Endothelial cell of umbilical vein (primary cell): ENCODE data around the gene ZBTB22. TPM values are rescaled to one million over a fixed set of nuclear protein-coding genes. Genes with fewer than 3 reads are reported as not detected.

Experiments
- BruUV-seq: library from RNA; stranded (reverse); fragments of 400-500 nt; replicated peaks from 2 replicates; lab custom pipeline; 2021; lab: Mats Ljungman, UMichigan
- CTCF ChIA-PET: fragments of 300-600, 350-600 bp; sonication (Branson Sonifier 250); formaldehyde crosslinking; loops from one replicate; lab custom pipeline; 2021; ENCODE audit warnings: antibody characterized with exemption, inconsistent platforms; lab: Charles Lee
- POLR2A ChIA-PET: fragments of 300-600, 350-600 bp; sonication (Branson Sonifier 250); formaldehyde crosslinking; loops from one replicate; lab custom pipeline; 2021; ENCODE audit warnings: antibody characterized with exemption, inconsistent platforms; lab: Charles Lee
- DNase-seq: peaks from one replicate; pipeline ENCODE4 v3.0.0-alpha.2; 2011; ENCODE audit warnings: low read depth, low spot score
- FAIRE-seq: peaks from 2 replicates; lab custom pipeline; 2011; peaks lifted over from hg19 to GRCh38; lab: Jason Lieb, UNC
- H2AFZ ChIP-seq: 2 replicates; pipeline ENCODE4 v1.6.0; 2012; ENCODE audit warnings: low read depth, low read length, control low read depth, inconsistent platforms
- H3K27ac ChIP-seq: 2 replicates; pipeline ENCODE4 v1.5.1; 2011; ENCODE audit warnings: low read depth, mild to moderate bottlenecking, control low read depth, low read length, moderate library complexity; ENCODE audit not compliant: insufficient read depth
- H3K27me3 ChIP-seq, 2 experiments: 2 replicates each; pipeline versions ENCODE4 v1.6.0 to v1.6.1; 2011; ENCODE audit warnings: low read length in 2 of 2, mixed read lengths in 1 of 2; ENCODE audit not compliant: control insufficient read depth in 2 of 2, insufficient read depth in 2 of 2
- H3K36me3 ChIP-seq, 2 experiments: 2 replicates in 1 of 2; 3 replicates in 1 of 2; pipeline ENCODE4 v1.5.1; 2011; ENCODE audit warnings: low read length in 2 of 2, mild to moderate bottlenecking in 1 of 2, moderate library complexity in 1 of 2; ENCODE audit not compliant: control insufficient read depth in 2 of 2, insufficient read depth in 2 of 2; ENCODE audit errors: extremely low read depth in 1 of 2
- H3K4me1 ChIP-seq: 3 replicates; pipeline ENCODE4 v1.5.1; 2011; ENCODE audit warnings: mild to moderate bottlenecking, low read length; ENCODE audit not compliant: control insufficient read depth, insufficient read depth; ENCODE audit errors: extremely low read depth
- H3K4me2 ChIP-seq: 2 replicates; pipeline ENCODE4 v1.6.1; 2011; ENCODE audit warnings: low read length, control low read depth, mixed read lengths; ENCODE audit not compliant: insufficient read depth
- H3K4me3 ChIP-seq, 3 experiments: fragments of 200-600 bp in 1 of 3; sonication (generic), shearing (Covaris generic) in 1 of 3; replicated peaks in 1 of 3; 2 replicates each; pipeline ENCODE4 v1.5.1; 2011 to 2016; ENCODE audit warnings: control low read depth in 3 of 3, low read length in 3 of 3, mild to moderate bottlenecking in 2 of 3, inconsistent platforms in 1 of 3, low read depth in 1 of 3, moderate library complexity in 1 of 3; ENCODE audit not compliant: insufficient read depth in 1 of 3
- H3K79me2 ChIP-seq: 2 replicates; pipeline ENCODE4 v1.6.0; 2012; ENCODE audit warnings: low read length, inconsistent platforms; ENCODE audit not compliant: control insufficient read depth, insufficient read depth
- H3K9ac ChIP-seq: replicated peaks from 2 replicates; pipeline ENCODE3; 2011; ENCODE audit warnings: low read length, control low read depth; ENCODE audit not compliant: insufficient read depth; ENCODE audit errors: extremely low read depth
- H3K9me1 ChIP-seq: replicated peaks from 3 replicates; pipeline ENCODE4 v1.6.0; 2011; ENCODE audit warnings: mild to moderate bottlenecking, low read length; ENCODE audit not compliant: control insufficient read depth, insufficient read depth; ENCODE audit errors: extremely low read depth
- H3K9me3 ChIP-seq: replicated peaks from 2 replicates; pipeline ENCODE4 v1.5.1; 2012; ENCODE audit warnings: low read length, inconsistent platforms; ENCODE audit not compliant: control insufficient read depth, insufficient read depth
- H4K20me1 ChIP-seq: replicated peaks from 2 replicates; pipeline ENCODE3; 2011; ENCODE audit warnings: mild to moderate bottlenecking, low read length; ENCODE audit not compliant: control insufficient read depth, insufficient read depth; ENCODE audit errors: extremely low read depth
- CTCF ChIP-seq, 2 donors: IDR thresholded peaks; 1 replicate in 1 of 2; 2 replicates in 1 of 2; pipeline ENCODE4 v1.5.1; 2011; ENCODE audit warnings: low read length in 2 of 2, mild to moderate bottlenecking in 2 of 2, moderate library complexity in 2 of 2, control low read depth in 1 of 2, inconsistent platforms in 1 of 2, low read depth in 1 of 2; ENCODE audit not compliant: insufficient read depth in 1 of 2; ENCODE audit errors: extremely low read depth in 1 of 2
- MAX ChIP-seq: IDR thresholded peaks from 2 replicates; pipeline ENCODE4 v1.6.1; 2011; ENCODE audit not compliant: insufficient read depth, insufficient read length
- POLR2A ChIP-seq: IDR thresholded peaks from 2 replicates; pipeline ENCODE4 v1.6.1; 2012; ENCODE audit warnings: low read depth, mild to moderate bottlenecking, control low read depth, low read length
- POLR2AphosphoS5 ChIP-seq: IDR thresholded peaks from 2 replicates; pipeline ENCODE4 v1.6.1; 2012; ENCODE audit warnings: low read depth, mild to moderate bottlenecking, control low read depth, low read length, moderate library complexity; ENCODE audit not compliant: insufficient read depth
- dilution Hi-C: fragments of 300-500 bp; cut with MboI; formaldehyde crosslinking; loops from one replicate; pipeline ENCODE4 v1.15.0; 2019; ENCODE audit warnings: low sequenced_read_pairs; ENCODE audit not compliant: extremely low pct_ligation_motif_present
- intact Hi-C: fragments of 100-400 bp; cut with micrococcal nuclease; formaldehyde crosslinking; loops from one replicate; pipeline ENCODE4 v1.10.0; 2022
- polyA plus RNA-seq, 4 experiments: library from polyadenylated mRNA; depleted of rRNA in 3 of 4; stranded (reverse) in 3 of 4; unstranded in 1 of 4; fragments of >200 nt; gene quantifications; 2 replicates each; pipeline versions ENCODE4 v1.2.1 to v1.2.3, GENCODE V29; 2011 to 2012; ENCODE audit warnings: missing spikeins in 1 of 4
- total RNA-seq: library from RNA; stranded (reverse); gene quantifications from 2 replicates; pipeline ENCODE4 v1.2.3, GENCODE V29; 2021

ZBTB22 gene
- total and polyA plus RNA-seq, 2 donors (not counting 3 experiments of a cell fraction or from before 2014, with no cell fraction given), result 12.6 to 15.4 TPM

GRCh38 chr6:33276864-33277662 lies 40.5 kb downstream of the ZBTB22 start, which contains the start of gene B3GALT4:
Gene B3GALT4 (plus strand): TSS chr6:33277123. CDS start chr6:33277420, 297 bp downstream.
- POLR2A ChIA-PET, result interaction anchor here (1.0 to 2.3 kb wide), 4 partner anchors 12 to 305 kb away, joined by 4 to 8 read pairs (median 4); partner anchors contain the start of genes PFDN6 and WDR46
- FAIRE-seq (peak; percentile 73), DNase-seq (peak; percentile 67)
- H3K79me2 ChIP-seq, result peaks cover 38% of the 10 kb centered on the region
- no peaks in the 10 kb centered on the region for H3K27me3 ChIP-seq
- H3K27ac ChIP-seq, result peak within 1 kb of the TSS; percentile 4
- no peaks in the 10 kb centered on the region for H3K9me3 ChIP-seq
- H3K4me2 ChIP-seq, result peak within 1 kb of the TSS; percentile 39
- peaks cover 8 to 38% of the 10 kb centered on the region in 2 experiments for H3K36me3 ChIP-seq
- H3K4me3 ChIP-seq, result peak within 1 kb of the TSS in 2 of 3 experiments; percentile 26 to 53
- intact Hi-C loops (loop anchor here (2.0 kb wide), 1 partner anchor 36 kb away; no protein-coding TSS in a partner anchor), dilution Hi-C loops (no loop called here)
- H3K4me1 ChIP-seq, result peaks cover 43% of the 10 kb centered on the region
- H3K9ac ChIP-seq, result no peak within 1 kb of the TSS
- no TSS peak for BruUV-seq
- H2AFZ ChIP-seq, result no peak within 1 kb of the TSS
- TF ChIP-seq POLR2AphosphoS5, result peak; percentile 99
- TF ChIP-seq CTCF (IDR thresholded peaks at IDR 0.05; ENCODE audit: extremely low read depth in 1 of 2, insufficient read depth in 1 of 2, low read depth in 1 of 2, low read length in 2 of 2), result peak; percentile 35 to 66
- TF ChIP-seq MAX, result no peak
- peak; percentile 96 for TF ChIP-seq POLR2A
- H3K9me1 ChIP-seq, result no peaks in the 10 kb centered on the region
- H4K20me1 ChIP-seq, result peaks cover 5% of the 10 kb centered on the region
- CTCF ChIA-PET, result interaction anchor here (0.7 to 4.0 kb wide), 16 partner anchors 10 to 149 kb away, joined by 3 to 39 read pairs (median 4); partner anchors contain the start of genes PFDN6, RGL2, TAPBP and WDR46
